ENCODE data around the gene RHBDF2. TPM values are rescaled to one million over a fixed set of nuclear protein-coding genes. Genes with fewer than 3 reads are reported as not detected.

Gene RHBDF2
- total RNA-seq, 4 donors from 2014 or later: 33.1 to 99.0 (median 73.5) TPM

DNA sequence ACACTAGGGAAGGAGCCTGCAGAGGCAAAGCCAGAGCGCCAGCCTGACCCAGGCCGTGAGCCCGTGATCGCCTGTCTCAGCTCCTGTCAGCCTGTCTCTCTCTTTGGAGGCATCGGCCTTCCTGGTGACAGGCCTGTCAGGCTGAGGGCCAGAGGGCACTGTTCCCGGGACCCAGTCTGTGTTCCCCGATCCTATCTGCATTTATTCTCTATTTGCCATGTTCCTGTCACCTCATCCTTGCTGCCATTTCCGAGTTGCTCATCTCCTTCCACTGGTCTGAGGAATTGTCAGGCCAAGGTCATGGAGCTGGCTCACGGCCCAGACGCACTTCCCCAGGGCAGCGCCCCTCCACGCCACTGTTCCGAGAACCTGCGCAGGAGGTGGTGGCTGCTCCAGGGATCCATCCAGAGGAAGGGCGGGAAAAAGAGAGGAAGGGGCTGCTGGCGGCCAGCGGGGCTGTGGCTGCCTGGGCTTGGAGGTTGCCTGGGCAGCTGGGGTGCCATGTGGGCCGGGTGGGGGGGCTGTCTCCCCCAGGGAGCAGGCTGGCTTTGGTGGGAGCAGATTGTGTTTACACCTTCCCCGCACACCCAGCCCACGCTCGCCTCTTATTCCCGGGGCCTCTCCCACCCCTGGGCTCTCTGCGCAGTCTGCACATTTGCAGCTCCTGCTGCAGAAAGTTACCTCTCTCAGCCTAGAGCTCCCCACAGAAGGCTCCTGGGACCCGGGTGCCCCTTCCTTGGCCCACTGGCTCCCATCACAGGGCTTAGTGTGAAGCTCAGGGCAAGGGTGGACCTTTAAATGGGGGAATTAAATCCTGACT is 43.5 kb upstream of the RHBDF2 start:
- Histone ChIP-seq H3K27me3 (no peaks in the 10 kb centered on the region), H3K4me1 (peaks cover 0 to 64% (median 32%) of the 10 kb centered on the region in 4 donors), H3K4me3 (peak overlapping the region in 1 of 4 donors; percentile 2), H3K27ac (peak overlapping the region; percentile 20 to 74 (median 52)), H3K36me3 (no peaks in the 10 kb centered on the region), H3K9me3 (no peaks in the 10 kb centered on the region)
- TF ChIP-seq EP300 (IDR thresholded peaks at IDR 0.05) (peak in 1 of 2 donors; percentile 32), POLR2A (IDR thresholded peaks at IDR 0.05) (no peak)
- DNase-seq (ENCODE audit: low spot score in 2 of 2): no peak
- WGBS, 2 donors: 50 to 67% methylated on average over 21 to 24 of the region's 24 CpGs

- Histone ChIP-seq H3K27me3 (no peaks in the 10 kb centered on the region), H3K9me3 (no peaks in the 10 kb centered on the region), H3K36me3 (no peaks in the 10 kb centered on the region), H3K27ac (peak overlapping the region; percentile 20 to 74 (median 52)), H3K4me3 (peak overlapping the region in 1 of 4 donors; percentile 2), H3K4me1 (peaks cover 0 to 69% (median 32%) of the 10 kb centered on the region in 4 donors)
- DNase-seq (ENCODE audit: low spot score in 2 of 2): no peak
- TF ChIP-seq, protein P1, sequence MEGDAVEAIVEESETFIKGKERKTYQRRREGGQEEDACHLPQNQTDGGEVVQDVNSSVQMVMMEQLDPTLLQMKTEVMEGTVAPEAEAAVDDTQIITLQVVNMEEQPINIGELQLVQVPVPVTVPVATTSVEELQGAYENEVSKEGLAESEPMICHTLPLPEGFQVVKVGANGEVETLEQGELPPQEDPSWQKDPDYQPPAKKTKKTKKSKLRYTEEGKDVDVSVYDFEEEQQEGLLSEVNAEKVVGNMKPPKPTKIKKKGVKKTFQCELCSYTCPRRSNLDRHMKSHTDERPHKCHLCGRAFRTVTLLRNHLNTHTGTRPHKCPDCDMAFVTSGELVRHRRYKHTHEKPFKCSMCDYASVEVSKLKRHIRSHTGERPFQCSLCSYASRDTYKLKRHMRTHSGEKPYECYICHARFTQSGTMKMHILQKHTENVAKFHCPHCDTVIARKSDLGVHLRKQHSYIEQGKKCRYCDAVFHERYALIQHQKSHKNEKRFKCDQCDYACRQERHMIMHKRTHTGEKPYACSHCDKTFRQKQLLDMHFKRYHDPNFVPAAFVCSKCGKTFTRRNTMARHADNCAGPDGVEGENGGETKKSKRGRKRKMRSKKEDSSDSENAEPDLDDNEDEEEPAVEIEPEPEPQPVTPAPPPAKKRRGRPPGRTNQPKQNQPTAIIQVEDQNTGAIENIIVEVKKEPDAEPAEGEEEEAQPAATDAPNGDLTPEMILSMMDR (IDR thresholded peaks at IDR 0.05): no peak
- TF ChIP-seq POLR2A (IDR thresholded peaks at IDR 0.05) (no peak), EP300 (IDR thresholded peaks at IDR 0.05) (no peak)
- 26 to 33% methylated on average over 22 of the region's 22 CpGs for WGBS, 2 donors
Measured at GRCh38 chr17:76543826-76544545, 42.8 kb upstream of the RHBDF2 start.

- Histone ChIP-seq H3K9me3 (no peaks in the 10 kb centered on the region), H3K4me1 (peaks cover 0 to 74% (median 35%) of the 10 kb centered on the region in 4 donors)
Measured at GRCh38 chr17:76543482-76543825, 42.2 kb upstream of the RHBDF2 start.

DNA sequence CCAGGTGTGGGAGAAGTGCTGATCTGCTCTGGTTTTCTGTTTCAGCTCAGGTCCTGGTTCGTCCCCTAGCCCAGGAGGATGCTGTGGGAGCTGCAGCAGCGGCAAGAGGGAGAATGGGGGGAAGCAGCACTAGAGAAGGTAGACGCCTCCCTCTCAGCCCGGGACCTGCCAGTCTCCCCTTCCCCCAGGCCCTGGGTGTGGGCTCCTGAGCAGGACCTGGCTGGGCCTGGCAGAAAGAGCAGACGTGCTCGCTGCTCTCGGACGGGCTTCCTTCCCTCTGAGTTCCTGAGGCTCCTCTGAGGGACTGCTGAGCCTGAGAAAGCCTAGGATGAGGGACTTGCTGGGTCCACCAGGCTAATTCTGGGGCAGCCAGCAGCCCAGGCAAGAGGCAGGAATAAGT is 41.8 kb upstream of the RHBDF2 start:
- Histone ChIP-seq H3K36me3 (no peaks in the 10 kb centered on the region), H3K4me1 (peaks cover 0 to 79% (median 40%) of the 10 kb centered on the region in 4 donors), H3K9me3 (no peaks in the 10 kb centered on the region), H3K27ac (peak overlapping the region in 1 of 4 donors; percentile 74), H3K27me3 (no peaks in the 10 kb centered on the region), H3K4me3 (no peak overlapping the region)
- TF ChIP-seq, protein P1 (IDR thresholded peaks at IDR 0.05): no peak
- TF ChIP-seq POLR2A (IDR thresholded peaks at IDR 0.05) (no peak), EP300 (IDR thresholded peaks at IDR 0.05) (no peak)
- WGBS, 2 donors: 81 to 90% methylated on average over 2 to 5 of the region's 8 CpGs
- DNase-seq (ENCODE audit: low spot score in 2 of 2): no peak

More at GRCh38 chr17:76543482-76543825, 42.2 kb upstream of the RHBDF2 start:
- Histone ChIP-seq H3K27ac (peak overlapping the region in 1 of 4 donors; percentile 74), H3K4me3 (no peak overlapping the region), H3K36me3 (no peaks in the 10 kb centered on the region), H3K27me3 (no peaks in the 10 kb centered on the region)
- TF ChIP-seq POLR2A (IDR thresholded peaks at IDR 0.05) (no peak), EP300 (IDR thresholded peaks at IDR 0.05) (no peak)
- TF ChIP-seq, protein P1 (IDR thresholded peaks at IDR 0.05): no peak
- WGBS, 2 donors: 64 to 66% methylated on average over 6 of the region's 6 CpGs
- no peak for DNase-seq (ENCODE audit: low spot score in 2 of 2)

DNA sequence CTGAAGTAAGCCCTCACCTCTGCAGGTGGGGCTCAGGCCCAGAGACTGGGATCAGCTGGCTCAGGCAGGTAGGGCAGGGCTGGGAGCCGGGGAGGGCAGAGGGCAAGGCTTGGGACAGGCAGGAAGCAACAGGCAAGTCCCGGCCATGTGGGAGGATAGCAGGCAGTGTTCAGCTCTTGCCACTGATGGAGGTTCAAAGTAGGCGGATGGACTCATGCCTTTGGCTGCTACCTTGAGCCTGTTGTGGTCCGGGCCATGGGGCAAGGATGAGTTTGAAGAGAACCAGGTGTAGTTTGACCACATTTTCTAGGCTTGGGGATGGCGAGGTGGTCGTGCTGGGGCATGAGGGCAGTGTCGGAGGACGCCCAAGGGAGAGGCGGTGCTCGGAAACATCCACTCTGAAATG is 41.3 kb upstream of the RHBDF2 start:
- TF ChIP-seq POLR2A (IDR thresholded peaks at IDR 0.05) (no peak), EP300 (IDR thresholded peaks at IDR 0.05) (no peak)
- TF ChIP-seq, protein P1 (IDR thresholded peaks at IDR 0.05): no peak
- H3K9me3 ChIP-seq: no peaks in the 10 kb centered on the region
- no peaks in the 10 kb centered on the region for H3K27me3 ChIP-seq
- WGBS, 2 donors: 85 to 88% methylated on average over 10 of the region's 10 CpGs
- H3K4me3 ChIP-seq: no peak overlapping the region
- H3K27ac ChIP-seq: no peak overlapping the region
- DNase-seq (ENCODE audit: low spot score in 2 of 2): no peak
- no peaks in the 10 kb centered on the region for H3K36me3 ChIP-seq
- H3K4me1 ChIP-seq: peaks cover 0 to 83% (median 41%) of the 10 kb centered on the region in 4 donors
